ENCODE data around the gene PGLYRP1.

The PGLYRP1 gene

GRCh38 chr19:46031781-46032596 is 9.1 kb upstream of the PGLYRP1 start:
- Histone ChIP-seq H3K36me3 (ENCODE audit: insufficient read depth, low read length) (no peaks in the 10 kb centered on the region), H3K27me3 (ENCODE audit: insufficient read depth, low read length) (no peaks in the 10 kb centered on the region), H3K4me3 (ENCODE audit: low read depth, low read length) (no peak overlapping the region), H3K4me1 (ENCODE audit: control insufficient read depth, insufficient read depth, low read length, unreplicated experiment) (no peaks in the 10 kb centered on the region), H3K27ac (ENCODE audit: low read depth, low read length) (no peak overlapping the region), H2AFZ (ENCODE audit: low read length, unreplicated experiment) (no peak overlapping the region), H3K79me2 (ENCODE audit: control insufficient read depth, insufficient read depth, low read length, unreplicated experiment) (no peaks in the 10 kb centered on the region)

- H3K79me2 ChIP-seq (ENCODE audit: control insufficient read depth, insufficient read depth, low read length, unreplicated experiment) = no peaks in the 10 kb centered on the region
- no peaks in the 10 kb centered on the region for H3K36me3 ChIP-seq (ENCODE audit: insufficient read depth, low read length)
- no peaks in the 10 kb centered on the region for H3K4me1 ChIP-seq (ENCODE audit: control insufficient read depth, insufficient read depth, low read length, unreplicated experiment)
- no peaks in the 10 kb centered on the region for H3K27me3 ChIP-seq (ENCODE audit: insufficient read depth, low read length)
- H3K27ac ChIP-seq (ENCODE audit: low read depth, low read length) = no peak overlapping the region
- H2AFZ ChIP-seq (ENCODE audit: low read length, unreplicated experiment) = no peak overlapping the region
- no peak overlapping the region for H3K4me3 ChIP-seq (ENCODE audit: low read depth, low read length)
Measured at GRCh38 chr19:46030812-46031550, 8.1 kb upstream of the PGLYRP1 start.

- H2AFZ ChIP-seq (ENCODE audit: low read length, unreplicated experiment) = no peak overlapping the region
- no peak overlapping the region for H3K4me3 ChIP-seq (ENCODE audit: low read depth, low read length)
- H3K27ac ChIP-seq (ENCODE audit: low read depth, low read length) = no peak overlapping the region
- H3K79me2 ChIP-seq (ENCODE audit: control insufficient read depth, insufficient read depth, low read length, unreplicated experiment) = no peaks in the 10 kb centered on the region
- no peaks in the 10 kb centered on the region for H3K4me1 ChIP-seq (ENCODE audit: control insufficient read depth, insufficient read depth, low read length, unreplicated experiment)
- no peaks in the 10 kb centered on the region for H3K36me3 ChIP-seq (ENCODE audit: insufficient read depth, low read length)
- no peaks in the 10 kb centered on the region for H3K27me3 ChIP-seq (ENCODE audit: insufficient read depth, low read length)
Measured at GRCh38 chr19:46025835-46026234, 3.0 kb upstream of the PGLYRP1 start.

DNA sequence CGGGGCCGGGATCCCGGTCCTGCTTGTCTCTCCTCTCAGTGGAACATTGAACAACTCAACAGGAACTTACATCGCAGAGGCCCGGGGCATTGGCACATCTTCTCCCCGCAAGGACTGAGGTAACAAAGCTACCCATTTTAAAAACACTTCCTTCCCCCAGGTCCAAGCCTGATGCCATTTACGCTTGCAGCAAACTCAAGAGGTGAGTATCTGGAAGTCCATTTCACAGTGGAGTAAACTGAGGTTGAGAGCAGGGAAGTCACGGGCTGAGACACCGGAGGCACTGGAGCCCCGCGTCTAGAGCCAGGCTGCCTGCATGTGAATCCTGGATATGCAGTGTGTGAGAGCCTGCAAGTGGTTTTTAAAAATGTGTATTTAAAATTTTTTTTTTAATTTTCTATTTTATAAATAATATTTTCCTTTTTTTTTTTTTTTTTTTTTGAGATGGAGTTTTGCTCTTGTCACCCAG is 492 bp upstream of the PGLYRP1 start:
- Histone ChIP-seq H3K4me1 (ENCODE audit: control insufficient read depth, insufficient read depth, low read length, unreplicated experiment) (peaks cover 3% of the 10 kb centered on the region), H3K79me2 (ENCODE audit: control insufficient read depth, insufficient read depth, low read length, unreplicated experiment) (no peaks in the 10 kb centered on the region), H2AFZ (ENCODE audit: low read length, unreplicated experiment) (no peak overlapping the region), H3K4me3 (ENCODE audit: low read depth, low read length) (no peak overlapping the region), H3K27me3 (ENCODE audit: insufficient read depth, low read length) (no peaks in the 10 kb centered on the region), H3K36me3 (ENCODE audit: insufficient read depth, low read length) (no peaks in the 10 kb centered on the region), H3K27ac (ENCODE audit: low read depth, low read length) (no peak overlapping the region)

DNA sequence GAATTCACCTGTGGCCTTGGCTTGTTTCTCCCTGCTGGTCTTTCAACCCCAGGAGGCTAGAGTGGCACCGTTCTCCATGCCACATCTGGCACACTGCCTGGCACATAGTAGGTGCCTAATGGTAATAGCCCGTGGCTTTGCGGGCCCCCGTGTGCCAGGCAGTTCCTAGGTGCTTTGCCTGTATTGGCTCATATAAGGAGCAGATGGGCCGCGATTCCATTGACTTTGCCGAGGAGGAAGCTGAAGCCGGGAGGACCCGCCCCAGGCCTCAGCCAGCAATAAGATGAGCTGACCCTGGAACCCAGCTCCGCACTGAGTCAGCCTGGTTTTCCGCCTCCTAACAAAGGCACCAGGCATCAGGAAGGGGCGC is 807 bp downstream of the PGLYRP1 start:
- Histone ChIP-seq H3K27ac (ENCODE audit: low read depth, low read length) (no peak overlapping the region), H2AFZ (ENCODE audit: low read length, unreplicated experiment) (no peak overlapping the region)

DNA sequence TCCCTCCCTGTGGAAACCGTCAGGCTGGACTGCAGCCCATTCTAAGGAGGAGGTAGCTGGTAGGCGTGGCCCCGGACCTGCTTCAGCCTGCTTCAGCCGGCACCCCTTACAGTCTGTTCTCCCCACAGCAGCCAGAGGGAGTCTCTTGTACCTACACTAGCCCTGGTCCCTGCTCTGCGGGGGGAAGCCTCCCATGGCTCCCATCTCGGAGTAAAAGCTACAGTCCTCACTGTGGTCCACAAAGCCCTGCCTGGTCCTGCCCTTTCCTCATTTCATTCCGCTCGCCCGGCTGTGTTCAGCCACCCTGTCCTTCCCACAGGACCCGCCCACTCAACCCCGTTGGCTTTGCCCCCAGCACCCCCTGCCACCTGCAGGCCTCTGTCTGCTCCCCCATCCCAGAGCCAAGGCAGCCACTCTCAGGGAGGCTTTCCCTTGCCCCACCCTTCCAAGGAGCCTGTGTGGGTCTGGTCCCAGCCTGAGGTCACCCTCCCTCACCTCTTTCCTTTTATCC is 1.3 kb downstream of the PGLYRP1 start:
- no peaks in the 10 kb centered on the region for H3K79me2 ChIP-seq (ENCODE audit: control insufficient read depth, insufficient read depth, low read length, unreplicated experiment)
- H3K36me3 ChIP-seq (ENCODE audit: insufficient read depth, low read length) = no peaks in the 10 kb centered on the region
- H3K4me3 ChIP-seq (ENCODE audit: low read depth, low read length) = no peak overlapping the region
- no peak overlapping the region for H3K27ac ChIP-seq (ENCODE audit: low read depth, low read length)
- no peak overlapping the region for H2AFZ ChIP-seq (ENCODE audit: low read length, unreplicated experiment)
- H3K4me1 ChIP-seq (ENCODE audit: control insufficient read depth, insufficient read depth, low read length, unreplicated experiment) = peaks cover 3% of the 10 kb centered on the region
- H3K27me3 ChIP-seq (ENCODE audit: insufficient read depth, low read length) = no peaks in the 10 kb centered on the region

More for the DNA sequence above, 807 bp downstream of the PGLYRP1 start:
- no peaks in the 10 kb centered on the region for H3K27me3 ChIP-seq (ENCODE audit: insufficient read depth, low read length)
- H3K4me1 ChIP-seq (ENCODE audit: control insufficient read depth, insufficient read depth, low read length, unreplicated experiment) = peaks cover 3% of the 10 kb centered on the region
- no peaks in the 10 kb centered on the region for H3K36me3 ChIP-seq (ENCODE audit: insufficient read depth, low read length)
- no peaks in the 10 kb centered on the region for H3K79me2 ChIP-seq (ENCODE audit: control insufficient read depth, insufficient read depth, low read length, unreplicated experiment)
- H3K4me3 ChIP-seq (ENCODE audit: low read depth, low read length) = no peak overlapping the region

DNA sequence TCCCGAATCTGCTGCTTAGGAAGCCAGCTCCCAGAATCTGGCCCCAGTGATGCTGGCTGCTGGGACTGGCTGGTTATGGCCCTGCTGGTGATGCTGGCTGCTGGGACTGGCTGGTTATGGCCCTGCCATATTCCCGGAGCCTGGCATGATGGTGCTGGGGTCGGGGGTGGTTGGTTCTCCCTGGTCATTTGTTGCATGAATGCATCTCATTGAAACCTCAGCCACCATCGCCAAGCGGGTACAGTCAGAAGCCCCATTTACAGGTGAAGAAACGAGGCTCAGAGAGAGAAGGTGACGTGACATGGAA is 2.1 kb downstream of the PGLYRP1 start:
- Histone ChIP-seq H3K27ac (ENCODE audit: low read depth, low read length) (peak overlapping the region; percentile 49; the same call in 1 of the 2 replicates), H2AFZ (ENCODE audit: low read length, unreplicated experiment) (no peak overlapping the region), H3K27me3 (ENCODE audit: insufficient read depth, low read length) (peaks cover 6% of the 10 kb centered on the region; the same call in 1 of the 2 replicates), H3K79me2 (ENCODE audit: control insufficient read depth, insufficient read depth, low read length, unreplicated experiment) (no peaks in the 10 kb centered on the region), H3K4me3 (ENCODE audit: low read depth, low read length) (no peak overlapping the region), H3K36me3 (ENCODE audit: insufficient read depth, low read length) (no peaks in the 10 kb centered on the region), H3K4me1 (ENCODE audit: control insufficient read depth, insufficient read depth, low read length, unreplicated experiment) (peaks cover 3% of the 10 kb centered on the region)

DNA sequence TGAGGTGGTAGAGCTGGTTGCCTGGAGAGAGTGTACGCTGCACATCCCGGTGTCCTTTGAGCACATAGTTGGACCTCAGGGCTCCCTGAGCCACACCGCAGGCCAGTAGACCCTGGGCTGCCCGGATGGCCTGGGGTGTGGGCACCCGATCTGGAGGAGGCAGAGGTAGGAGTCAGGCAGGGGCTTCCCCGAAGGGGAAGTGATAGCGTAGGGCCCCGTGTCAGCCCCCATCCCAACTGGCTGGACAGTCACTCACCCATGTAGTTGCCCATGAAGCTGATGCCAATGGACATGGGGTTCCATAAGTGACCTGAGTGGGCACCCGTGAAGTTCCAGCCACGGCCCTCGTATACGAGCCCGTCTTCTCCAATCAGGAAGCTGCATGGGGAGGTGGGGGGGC is 3.6 kb downstream of the PGLYRP1 start:
- Histone ChIP-seq H3K4me1 (ENCODE audit: control insufficient read depth, insufficient read depth, low read length, unreplicated experiment) (peaks cover 3% of the 10 kb centered on the region), H2AFZ (ENCODE audit: low read length, unreplicated experiment) (no peak overlapping the region), H3K4me3 (ENCODE audit: low read depth, low read length) (no peak overlapping the region), H3K27ac (ENCODE audit: low read depth, low read length) (no peak overlapping the region), H3K79me2 (ENCODE audit: control insufficient read depth, insufficient read depth, low read length, unreplicated experiment) (no peaks in the 10 kb centered on the region), H3K36me3 (ENCODE audit: insufficient read depth, low read length) (no peaks in the 10 kb centered on the region), H3K27me3 (ENCODE audit: insufficient read depth, low read length) (peaks cover 10% of the 10 kb centered on the region)

DNA sequence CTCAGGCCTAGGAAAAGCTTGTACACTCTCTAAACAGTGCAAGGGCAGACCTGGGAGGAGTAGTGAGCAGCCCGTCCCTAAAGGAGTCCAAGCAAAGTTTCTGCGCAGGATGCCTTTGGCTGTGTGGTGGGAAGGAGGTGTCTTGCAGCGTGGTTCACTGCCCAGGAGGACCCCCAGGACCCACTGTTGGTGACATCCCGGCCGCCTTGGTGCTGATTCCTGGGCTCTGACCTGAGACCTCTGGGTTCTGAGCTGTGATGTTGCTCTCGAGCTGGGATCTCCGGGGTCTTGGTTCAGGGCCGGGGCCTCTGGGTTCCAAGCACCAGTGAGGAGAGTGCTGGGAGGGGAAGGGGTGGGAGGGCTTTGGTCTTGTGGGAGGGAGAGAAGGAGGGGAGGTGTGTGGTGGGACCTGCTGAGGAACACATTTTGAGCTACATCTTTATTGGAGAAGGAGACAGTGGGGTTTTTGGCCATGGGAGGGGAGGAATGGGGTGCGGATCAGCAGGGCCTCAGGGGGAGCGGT is 4.1 kb downstream of the PGLYRP1 start:
- peaks cover 3% of the 10 kb centered on the region for H3K4me1 ChIP-seq (ENCODE audit: control insufficient read depth, insufficient read depth, low read length, unreplicated experiment)
- H3K79me2 ChIP-seq (ENCODE audit: control insufficient read depth, insufficient read depth, low read length, unreplicated experiment) = no peaks in the 10 kb centered on the region
- H3K4me3 ChIP-seq (ENCODE audit: low read depth, low read length) = no peak overlapping the region
- H3K36me3 ChIP-seq (ENCODE audit: insufficient read depth, low read length) = no peaks in the 10 kb centered on the region
- H3K27ac ChIP-seq (ENCODE audit: low read depth, low read length) = no peak overlapping the region
- no peak overlapping the region for H2AFZ ChIP-seq (ENCODE audit: low read length, unreplicated experiment)
- peaks cover 10% of the 10 kb centered on the region for H3K27me3 ChIP-seq (ENCODE audit: insufficient read depth, low read length)

DNA sequence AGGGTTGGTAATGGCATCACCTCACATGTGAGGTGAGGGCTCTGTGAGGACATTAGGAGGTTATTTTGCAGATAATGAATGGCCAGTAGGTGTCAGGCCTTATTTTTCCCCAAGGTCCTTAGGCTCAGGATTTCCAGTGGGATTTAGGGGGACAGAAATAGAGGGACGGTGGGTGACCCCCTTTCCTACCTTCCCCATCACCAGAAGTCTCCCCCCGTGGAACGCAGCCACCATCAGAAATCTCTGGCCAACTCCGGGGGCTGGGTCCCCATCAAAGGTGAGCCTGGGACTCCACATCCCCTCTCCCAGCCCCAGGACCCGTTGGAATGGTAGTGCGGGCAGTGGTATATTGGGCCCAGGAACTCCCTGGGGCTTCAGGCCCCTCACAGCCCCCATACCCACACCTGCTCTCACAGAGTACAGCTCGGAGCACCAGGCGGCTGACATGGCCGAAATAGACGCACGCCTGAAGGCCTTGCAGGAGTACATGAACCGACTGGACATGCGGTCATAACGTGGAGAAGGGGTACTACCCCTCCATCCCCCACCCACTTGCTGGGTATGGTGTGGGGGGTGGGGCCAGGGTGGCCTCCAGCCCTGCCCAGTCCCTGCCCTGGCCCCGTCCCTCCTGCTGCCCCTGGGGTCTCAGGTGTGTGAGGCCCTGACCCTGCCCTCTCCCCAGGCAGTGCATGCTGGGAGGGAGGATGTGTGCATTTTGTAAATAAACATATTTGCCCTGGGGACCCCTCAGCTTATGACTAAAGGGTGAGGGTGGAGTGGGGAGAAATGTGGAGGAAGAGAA is 4.8 kb downstream of the PGLYRP1 start:
- Histone ChIP-seq H3K4me3 (ENCODE audit: low read depth, low read length) (no peak overlapping the region), H2AFZ (ENCODE audit: low read length, unreplicated experiment) (no peak overlapping the region), H3K27me3 (ENCODE audit: insufficient read depth, low read length) (peaks cover 10% of the 10 kb centered on the region), H3K27ac (ENCODE audit: low read depth, low read length) (no peak overlapping the region), H3K36me3 (ENCODE audit: insufficient read depth, low read length) (no peaks in the 10 kb centered on the region), H3K4me1 (ENCODE audit: control insufficient read depth, insufficient read depth, low read length, unreplicated experiment) (peaks cover 3% of the 10 kb centered on the region), H3K79me2 (ENCODE audit: control insufficient read depth, insufficient read depth, low read length, unreplicated experiment) (no peaks in the 10 kb centered on the region)

Data from ACC112 (cell line).